ENCODE data around the gene SIRT3.

The SIRT3 gene

DNA sequence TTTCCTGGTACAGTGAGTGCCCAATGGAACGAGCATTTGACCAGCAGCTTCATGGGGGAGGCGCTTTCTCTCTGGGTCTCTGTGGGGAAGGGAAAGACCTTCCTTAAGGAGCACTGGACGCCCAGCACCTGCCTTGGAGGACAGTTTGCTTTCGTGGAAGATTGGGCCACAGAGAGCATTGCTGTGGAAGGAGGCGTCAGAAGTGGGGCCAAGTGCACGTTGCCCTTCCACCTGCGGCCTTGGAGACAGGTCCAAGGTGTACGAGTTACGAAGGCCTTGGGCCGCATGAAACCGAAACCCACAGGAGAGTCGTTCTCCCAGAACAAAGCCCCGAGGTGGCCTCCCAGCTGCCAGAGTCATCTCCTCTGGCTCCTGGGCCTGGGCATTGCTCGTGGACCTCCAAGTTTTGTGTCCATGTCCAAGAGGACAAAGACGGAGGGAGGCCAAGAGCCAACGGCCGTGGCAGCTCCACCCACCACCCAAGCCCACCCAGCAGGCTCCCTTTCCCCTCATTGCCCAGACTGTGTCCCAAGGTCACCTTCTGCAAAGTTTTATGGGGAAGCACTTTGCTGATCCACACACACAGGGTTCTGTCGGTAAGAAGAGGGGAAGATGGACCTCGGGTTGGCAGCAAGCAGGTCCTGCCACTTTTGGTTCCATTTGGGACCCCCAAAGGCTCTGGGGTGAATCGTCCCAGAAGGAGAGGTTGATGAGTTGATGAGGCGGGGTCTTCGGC is 36.2 kb upstream of the SIRT3 start:
- no peak for ATAC-seq
- TF ChIP-seq CSDC2 (CRISPR knock-in tag; IDR thresholded peaks at IDR 0.05), result no peak
- no peak for TF ChIP-seq TCF4 (CRISPR knock-in tag; IDR thresholded peaks at IDR 0.05; ENCODE audit: borderline replicate concordance)
- TF ChIP-seq ZC3H10 (CRISPR knock-in tag; IDR thresholded peaks at IDR 0.05), result no peak
- TF ChIP-seq, protein P1, sequence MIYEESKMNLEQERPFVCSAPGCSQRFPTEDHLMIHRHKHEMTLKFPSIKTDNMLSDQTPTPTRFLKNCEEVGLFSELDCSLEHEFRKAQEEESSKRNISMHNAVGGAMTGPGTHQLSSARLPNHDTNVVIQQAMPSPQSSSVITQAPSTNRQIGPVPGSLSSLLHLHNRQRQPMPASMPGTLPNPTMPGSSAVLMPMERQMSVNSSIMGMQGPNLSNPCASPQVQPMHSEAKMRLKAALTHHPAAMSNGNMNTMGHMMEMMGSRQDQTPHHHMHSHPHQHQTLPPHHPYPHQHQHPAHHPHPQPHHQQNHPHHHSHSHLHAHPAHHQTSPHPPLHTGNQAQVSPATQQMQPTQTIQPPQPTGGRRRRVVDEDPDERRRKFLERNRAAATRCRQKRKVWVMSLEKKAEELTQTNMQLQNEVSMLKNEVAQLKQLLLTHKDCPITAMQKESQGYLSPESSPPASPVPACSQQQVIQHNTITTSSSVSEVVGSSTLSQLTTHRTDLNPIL (CRISPR knock-in tag; IDR thresholded peaks at IDR 0.05; ENCODE audit: low read depth), result no peak
- no peak for TF ChIP-seq ZNF8 (CRISPR knock-in tag; IDR thresholded peaks at IDR 0.05)
- TF ChIP-seq ZNF565 (CRISPR knock-in tag; conservative IDR thresholded peaks at IDR 0.05; ENCODE audit: low read depth), result no peak
- no peak for TF ChIP-seq TOX (CRISPR knock-in tag; IDR thresholded peaks at IDR 0.05; ENCODE audit: borderline replicate concordance)

DNA sequence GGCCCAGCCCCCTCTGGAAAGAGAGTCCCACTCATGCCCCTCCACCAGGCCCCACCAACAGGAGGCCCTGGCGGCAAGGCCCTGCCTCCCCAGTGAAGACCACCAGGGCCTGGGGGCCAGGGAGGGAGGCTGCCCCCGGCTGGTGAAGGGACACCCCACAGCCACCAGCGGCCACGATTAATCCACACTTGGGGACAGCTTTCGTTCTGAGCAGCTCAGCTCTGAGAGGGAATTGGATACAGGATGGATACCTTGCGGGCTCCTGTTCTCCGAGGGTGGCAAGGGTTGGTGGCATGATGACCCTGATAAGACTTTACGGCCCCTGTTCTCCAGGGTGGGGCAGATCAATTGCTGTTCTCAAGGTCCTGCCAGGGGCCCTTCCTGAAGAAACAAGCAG is 35.2 kb upstream of the SIRT3 start:
- TF ChIP-seq TOX (CRISPR knock-in tag; IDR thresholded peaks at IDR 0.05; ENCODE audit: borderline replicate concordance) (no peak), BACH2 (CRISPR knock-in tag; IDR thresholded peaks at IDR 0.05; ENCODE audit: borderline replicate concordance) (no peak), TCF4 (CRISPR knock-in tag; IDR thresholded peaks at IDR 0.05; ENCODE audit: borderline replicate concordance) (no peak), ZFP30 (CRISPR knock-in tag; IDR thresholded peaks at IDR 0.05) (no peak), ZNF70 (CRISPR knock-in tag; IDR thresholded peaks at IDR 0.05) (no peak), ARNTL (CRISPR knock-in tag; IDR thresholded peaks at IDR 0.05; ENCODE audit: borderline replicate concordance, low read depth) (no peak), SNAI2 (CRISPR knock-in tag; IDR thresholded peaks at IDR 0.05) (no peak), PPARA (CRISPR knock-in tag; IDR thresholded peaks at IDR 0.05; ENCODE audit: borderline replicate concordance) (no peak), GLIS3 (CRISPR knock-in tag; IDR thresholded peaks at IDR 0.05) (no peak)
- TF ChIP-seq, protein P2, sequence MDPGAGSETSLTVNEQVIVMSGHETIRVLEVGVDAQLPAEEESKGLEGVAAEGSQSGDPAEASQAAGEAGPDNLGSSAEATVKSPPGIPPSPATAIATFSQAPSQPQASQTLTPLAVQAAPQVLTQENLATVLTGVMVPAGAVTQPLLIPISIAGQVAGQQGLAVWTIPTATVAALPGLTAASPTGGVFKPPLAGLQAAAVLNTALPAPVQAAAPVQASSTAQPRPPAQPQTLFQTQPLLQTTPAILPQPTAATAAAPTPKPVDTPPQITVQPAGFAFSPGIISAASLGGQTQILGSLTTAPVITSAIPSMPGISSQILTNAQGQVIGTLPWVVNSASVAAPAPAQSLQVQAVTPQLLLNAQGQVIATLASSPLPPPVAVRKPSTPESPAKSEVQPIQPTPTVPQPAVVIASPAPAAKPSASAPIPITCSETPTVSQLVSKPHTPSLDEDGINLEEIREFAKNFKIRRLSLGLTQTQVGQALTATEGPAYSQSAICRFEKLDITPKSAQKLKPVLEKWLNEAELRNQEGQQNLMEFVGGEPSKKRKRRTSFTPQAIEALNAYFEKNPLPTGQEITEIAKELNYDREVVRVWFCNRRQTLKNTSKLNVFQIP (CRISPR knock-in tag; IDR thresholded peaks at IDR 0.05; ENCODE audit: borderline replicate concordance, low read depth), result no peak
- TF ChIP-seq, protein P1 (CRISPR knock-in tag; IDR thresholded peaks at IDR 0.05; ENCODE audit: low read depth), result no peak
- TF ChIP-seq, protein P3, sequence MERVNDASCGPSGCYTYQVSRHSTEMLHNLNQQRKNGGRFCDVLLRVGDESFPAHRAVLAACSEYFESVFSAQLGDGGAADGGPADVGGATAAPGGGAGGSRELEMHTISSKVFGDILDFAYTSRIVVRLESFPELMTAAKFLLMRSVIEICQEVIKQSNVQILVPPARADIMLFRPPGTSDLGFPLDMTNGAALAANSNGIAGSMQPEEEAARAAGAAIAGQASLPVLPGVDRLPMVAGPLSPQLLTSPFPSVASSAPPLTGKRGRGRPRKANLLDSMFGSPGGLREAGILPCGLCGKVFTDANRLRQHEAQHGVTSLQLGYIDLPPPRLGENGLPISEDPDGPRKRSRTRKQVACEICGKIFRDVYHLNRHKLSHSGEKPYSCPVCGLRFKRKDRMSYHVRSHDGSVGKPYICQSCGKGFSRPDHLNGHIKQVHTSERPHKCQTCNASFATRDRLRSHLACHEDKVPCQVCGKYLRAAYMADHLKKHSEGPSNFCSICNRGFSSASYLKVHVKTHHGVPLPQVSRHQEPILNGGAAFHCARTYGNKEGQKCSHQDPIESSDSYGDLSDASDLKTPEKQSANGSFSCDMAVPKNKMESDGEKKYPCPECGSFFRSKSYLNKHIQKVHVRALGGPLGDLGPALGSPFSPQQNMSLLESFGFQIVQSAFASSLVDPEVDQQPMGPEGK (CRISPR knock-in tag; IDR thresholded peaks at IDR 0.05; ENCODE audit: borderline replicate concordance), result no peak
- TF ChIP-seq, protein P4, sequence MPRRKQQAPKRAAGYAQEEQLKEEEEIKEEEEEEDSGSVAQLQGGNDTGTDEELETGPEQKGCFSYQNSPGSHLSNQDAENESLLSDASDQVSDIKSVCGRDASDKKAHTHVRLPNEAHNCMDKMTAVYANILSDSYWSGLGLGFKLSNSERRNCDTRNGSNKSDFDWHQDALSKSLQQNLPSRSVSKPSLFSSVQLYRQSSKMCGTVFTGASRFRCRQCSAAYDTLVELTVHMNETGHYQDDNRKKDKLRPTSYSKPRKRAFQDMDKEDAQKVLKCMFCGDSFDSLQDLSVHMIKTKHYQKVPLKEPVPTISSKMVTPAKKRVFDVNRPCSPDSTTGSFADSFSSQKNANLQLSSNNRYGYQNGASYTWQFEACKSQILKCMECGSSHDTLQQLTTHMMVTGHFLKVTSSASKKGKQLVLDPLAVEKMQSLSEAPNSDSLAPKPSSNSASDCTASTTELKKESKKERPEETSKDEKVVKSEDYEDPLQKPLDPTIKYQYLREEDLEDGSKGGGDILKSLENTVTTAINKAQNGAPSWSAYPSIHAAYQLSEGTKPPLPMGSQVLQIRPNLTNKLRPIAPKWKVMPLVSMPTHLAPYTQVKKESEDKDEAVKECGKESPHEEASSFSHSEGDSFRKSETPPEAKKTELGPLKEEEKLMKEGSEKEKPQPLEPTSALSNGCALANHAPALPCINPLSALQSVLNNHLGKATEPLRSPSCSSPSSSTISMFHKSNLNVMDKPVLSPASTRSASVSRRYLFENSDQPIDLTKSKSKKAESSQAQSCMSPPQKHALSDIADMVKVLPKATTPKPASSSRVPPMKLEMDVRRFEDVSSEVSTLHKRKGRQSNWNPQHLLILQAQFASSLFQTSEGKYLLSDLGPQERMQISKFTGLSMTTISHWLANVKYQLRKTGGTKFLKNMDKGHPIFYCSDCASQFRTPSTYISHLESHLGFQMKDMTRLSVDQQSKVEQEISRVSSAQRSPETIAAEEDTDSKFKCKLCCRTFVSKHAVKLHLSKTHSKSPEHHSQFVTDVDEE (CRISPR knock-in tag; IDR thresholded peaks at IDR 0.05), result no peak
- TF ChIP-seq, protein P5, sequence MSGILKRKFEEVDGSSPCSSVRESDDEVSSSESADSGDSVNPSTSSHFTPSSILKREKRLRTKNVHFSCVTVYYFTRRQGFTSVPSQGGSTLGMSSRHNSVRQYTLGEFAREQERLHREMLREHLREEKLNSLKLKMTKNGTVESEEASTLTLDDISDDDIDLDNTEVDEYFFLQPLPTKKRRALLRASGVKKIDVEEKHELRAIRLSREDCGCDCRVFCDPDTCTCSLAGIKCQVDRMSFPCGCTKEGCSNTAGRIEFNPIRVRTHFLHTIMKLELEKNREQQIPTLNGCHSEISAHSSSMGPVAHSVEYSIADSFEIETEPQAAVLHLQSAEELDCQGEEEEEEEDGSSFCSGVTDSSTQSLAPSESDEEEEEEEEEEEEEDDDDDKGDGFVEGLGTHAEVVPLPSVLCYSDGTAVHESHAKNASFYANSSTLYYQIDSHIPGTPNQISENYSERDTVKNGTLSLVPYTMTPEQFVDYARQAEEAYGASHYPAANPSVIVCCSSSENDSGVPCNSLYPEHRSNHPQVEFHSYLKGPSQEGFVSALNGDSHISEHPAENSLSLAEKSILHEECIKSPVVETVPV (CRISPR knock-in tag; IDR thresholded peaks at IDR 0.05), result no peak
- ATAC-seq, result no peak

Measured in SK-N-SH treated with all-trans-retinoic acid at 6 μM for 48 hours (cell line).